ENCODE measurements around the gene LY6G6F. TPM values are rescaled to one million over a fixed set of nuclear protein-coding genes. Genes with fewer than 3 reads are reported as not detected.

LY6G6F gene
- total and polyA plus RNA-seq, 2 experiments from 2014 or later: not detected

- DNase-seq (ENCODE audit: low spot score) (no peak), ATAC-seq (no peak)
- no peak for TF ChIP-seq ETS1 (IDR thresholded peaks at IDR 0.05)
- no peak for TF ChIP-seq STAT1 (IDR thresholded peaks at IDR 0.05; ENCODE audit: unreplicated experiment)
- no peak for TF ChIP-seq CREB1 (CRISPR knock-in tag; IDR thresholded peaks at IDR 0.05; ENCODE audit: low read depth)
- TF ChIP-seq ZNF114 (CRISPR knock-in tag; IDR thresholded peaks at IDR 0.05): no peak
- TF ChIP-seq ZNF331 (CRISPR knock-in tag; IDR thresholded peaks at IDR 0.05; ENCODE audit: low read depth): no peak
- no peak for TF ChIP-seq REST (IDR thresholded peaks at IDR 0.05; ENCODE audit: unreplicated experiment)
- no peak for TF ChIP-seq POLR2AphosphoS5 (IDR thresholded peaks at IDR 0.05; ENCODE audit: low read depth)
- TF ChIP-seq JUNB (IDR thresholded peaks at IDR 0.05; ENCODE audit: unreplicated experiment): no peak
- TF ChIP-seq NANOG (IDR thresholded peaks at IDR 0.05; ENCODE audit: borderline replicate concordance): no peak
- TF ChIP-seq ZNF462 (CRISPR knock-in tag; IDR thresholded peaks at IDR 0.05): no peak
- no peak for TF ChIP-seq CTCF (conservative IDR thresholded peaks at IDR 0.05; ENCODE audit: low read depth in 2 of 2)
- no peak for TF ChIP-seq EZH2 (IDR thresholded peaks at IDR 0.05; ENCODE audit: low read depth, unreplicated experiment)
- TF ChIP-seq EZH2phosphoT487 (IDR thresholded peaks at IDR 0.05; ENCODE audit: unreplicated experiment): no peak
- no peak overlapping the region for H3K4me3 ChIP-seq
- H3K36me3 Mint-ChIP-seq (ENCODE audit: low read depth): peaks cover 29% of the 10 kb centered on the region
- no peaks in the 10 kb centered on the region for H3K36me3 ChIP-seq (ENCODE audit: insufficient read depth)
- no peak overlapping the region for H2AFZ ChIP-seq
- H3K9me3 Mint-ChIP-seq: no peaks in the 10 kb centered on the region; the same call in 2 of the 3 replicates
- H3K27me3 ChIP-seq (ENCODE audit: insufficient read depth): peaks cover 8% of the 10 kb centered on the region; the same call in 1 of the 2 replicates
- H3K4me1 Mint-ChIP-seq: peaks cover 15% of the 10 kb centered on the region; the same call in 2 of the 3 replicates
- no peaks in the 10 kb centered on the region for H3K9me2 ChIP-seq (ENCODE audit: insufficient read depth)
- no peak overlapping the region; the same call in 2 of the 3 replicates for H3K4me3 Mint-ChIP-seq
- no peaks in the 10 kb centered on the region for H3K79me2 ChIP-seq (replicated peaks; ENCODE audit: insufficient read depth)
- H3K4me1 ChIP-seq (ENCODE audit: insufficient read depth): peaks cover 8% of the 10 kb centered on the region; the same call in 1 of the 2 replicates
- peaks cover 4% of the 10 kb centered on the region for H3F3A ChIP-seq (replicated peaks; ENCODE audit: low read depth)
- no peak overlapping the region for H3K27ac ChIP-seq (ENCODE audit: low read depth)
- peaks cover 15% of the 10 kb centered on the region for H3K27me3 Mint-ChIP-seq (ENCODE audit: insufficient read depth, low read depth, poor library complexity)
- H4K20me1 ChIP-seq (replicated peaks; ENCODE audit: insufficient read depth): no peaks in the 10 kb centered on the region
- no peak overlapping the region for H3K27ac Mint-ChIP-seq
- no peak overlapping the region for H3K4me2 ChIP-seq
Observed at GRCh38 chr6:31725502-31726350, 19.1 kb downstream of the LY6G6F start.
